Stimulated activated CD4-positive, alpha-beta T cell treated with anti-CD3 and anti-CD28 coated beads, Interleukin-15, amount 100 ng/mL, for 24 hours (primary cell): ENCODE measurements around the gene CTAGE9.
"Not testable (repeated sequence)": the region's sequence is repeated elsewhere in the genome, so short reads cannot be mapped to it uniquely, and the experiment has no call there.

Experiments used
- DNase-seq: peaks from one replicate; pipeline ENCODE4 v3.0.0-alpha.2; 2020

CTAGE9 gene

DNA sequence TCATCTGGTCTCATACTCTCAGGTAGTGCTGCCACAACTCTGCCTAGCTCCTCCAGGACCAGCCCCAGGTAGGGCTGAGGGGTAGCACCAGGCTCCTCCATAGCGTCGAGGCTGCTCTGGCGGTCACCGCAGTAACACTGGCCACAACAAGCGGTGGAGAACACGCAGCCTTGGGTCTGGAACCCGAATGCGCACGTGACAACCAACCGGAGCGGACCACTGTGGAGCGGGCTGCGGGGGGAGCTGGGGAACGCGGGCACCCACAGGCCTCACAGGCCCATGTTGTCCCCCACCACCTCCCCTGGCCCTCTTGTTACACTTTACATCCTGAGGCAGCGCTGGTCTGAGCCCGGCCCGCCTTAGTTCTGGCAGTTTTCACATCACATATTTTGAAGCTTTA lies at the start of gene CTAGE9:
Gene CTAGE9 (minus strand): TSS at position 101 of the 400 bp plus-strand sequence. CDS start 0 bp downstream, at position 101.
- DNase-seq = not testable (repeated sequence)

DNA sequence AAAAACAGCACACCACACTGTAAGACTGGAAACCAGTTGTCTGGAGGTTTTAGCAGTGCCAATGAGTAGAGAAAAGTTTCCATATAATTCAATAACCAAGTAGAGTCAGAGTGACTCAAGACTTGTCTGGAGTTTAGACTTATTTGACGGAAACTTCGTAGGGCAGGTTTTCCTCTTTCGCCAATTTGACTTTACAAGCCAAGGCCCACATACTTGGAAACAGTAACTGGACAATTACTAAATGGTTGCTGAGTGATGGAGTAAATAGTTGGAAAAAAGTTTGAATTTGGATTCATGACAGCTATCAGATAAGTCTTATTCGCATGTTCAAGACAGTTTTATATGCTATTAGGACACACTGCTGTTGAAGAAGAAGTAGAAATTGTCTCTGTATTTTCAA lies 48.1 kb upstream of the CTAGE9 start:
- no peak for DNase-seq

GRCh38 chr6:131756039-131756438 lies 45.2 kb upstream of the CTAGE9 start:
- DNase-seq = no peak

- DNase-seq = no peak
These were observed 44.8 kb upstream of the CTAGE9 start for GRCh38 chr6:131755597-131755996.

GRCh38 chr6:131754715-131755567 lies 44.1 kb upstream of the CTAGE9 start:
- no peak for DNase-seq

- DNase-seq = no peak
These were observed 43.3 kb upstream of the CTAGE9 start for GRCh38 chr6:131754088-131754487.

GRCh38 chr6:131751012-131751715 lies 40.3 kb upstream of the CTAGE9 start:
- DNase-seq = not testable (repeated sequence)

DNA sequence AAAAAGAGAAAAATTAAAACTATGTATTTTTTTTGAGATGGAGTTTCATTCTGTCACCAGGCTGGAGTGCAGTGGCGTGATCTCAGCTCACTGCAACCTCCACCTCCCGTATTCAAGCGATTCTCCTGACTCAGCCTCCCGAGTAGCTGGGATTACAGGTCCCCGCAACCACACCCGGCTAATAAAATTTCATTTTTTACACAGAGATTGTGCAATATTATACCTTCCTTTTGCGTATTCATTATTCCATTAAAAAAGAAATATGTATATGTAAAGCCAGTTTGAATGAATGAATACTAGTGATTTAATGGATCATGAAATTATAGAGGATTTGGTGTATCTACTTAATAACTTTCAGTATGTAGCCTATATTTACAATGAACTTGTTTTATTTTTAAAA lies 38.2 kb upstream of the CTAGE9 start:
- no peak for DNase-seq

DNA sequence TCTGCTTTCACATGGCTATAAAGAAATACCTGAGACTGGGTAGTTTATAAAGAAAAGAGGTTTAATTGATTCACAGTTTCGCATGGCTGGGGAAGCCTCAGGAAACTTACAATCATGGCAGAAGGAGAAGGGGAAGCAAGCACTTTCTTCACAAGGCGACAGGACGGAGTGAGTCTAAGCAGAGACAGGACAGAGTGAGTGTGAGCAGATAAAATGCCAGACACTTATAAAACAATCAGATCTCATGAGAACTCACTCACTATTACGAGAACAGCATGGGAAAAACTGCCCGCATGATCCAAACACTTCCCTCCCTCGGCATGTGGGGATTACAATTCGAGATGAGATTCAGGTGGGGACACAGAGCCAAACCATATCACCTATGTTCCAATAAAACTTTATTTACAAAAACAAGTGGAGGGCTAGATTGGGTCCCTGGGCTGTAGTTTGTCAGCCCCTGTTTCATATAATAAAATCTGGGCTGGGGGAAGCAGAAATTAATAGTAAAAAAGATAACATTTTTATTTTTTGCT lies 37.1 kb upstream of the CTAGE9 start:
- DNase-seq = no peak

DNA sequence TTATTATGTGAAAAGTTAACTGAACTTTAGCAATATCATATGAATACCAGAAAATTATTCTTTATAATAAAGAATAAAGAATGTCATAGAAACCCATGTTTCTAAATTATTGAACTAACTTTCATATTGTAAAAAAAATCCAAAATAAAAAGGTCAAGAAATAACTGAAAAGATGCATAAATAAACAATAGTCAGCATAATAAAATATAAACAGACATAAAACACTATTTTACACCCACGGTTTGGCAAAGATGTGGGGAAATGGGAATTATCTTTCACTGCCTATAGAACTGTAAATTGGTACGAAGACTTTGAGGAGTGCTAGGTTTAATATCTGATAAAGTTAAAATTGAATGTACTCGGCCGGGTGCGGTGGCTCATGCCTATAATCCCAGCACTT lies 34.7 kb upstream of the CTAGE9 start:
- no peak for DNase-seq

GRCh38 chr6:131744432-131745287 lies 33.8 kb upstream of the CTAGE9 start:
- DNase-seq = no peak

GRCh38 chr6:131741688-131742393 lies 31.0 kb upstream of the CTAGE9 start:
- DNase-seq = no peak

DNA sequence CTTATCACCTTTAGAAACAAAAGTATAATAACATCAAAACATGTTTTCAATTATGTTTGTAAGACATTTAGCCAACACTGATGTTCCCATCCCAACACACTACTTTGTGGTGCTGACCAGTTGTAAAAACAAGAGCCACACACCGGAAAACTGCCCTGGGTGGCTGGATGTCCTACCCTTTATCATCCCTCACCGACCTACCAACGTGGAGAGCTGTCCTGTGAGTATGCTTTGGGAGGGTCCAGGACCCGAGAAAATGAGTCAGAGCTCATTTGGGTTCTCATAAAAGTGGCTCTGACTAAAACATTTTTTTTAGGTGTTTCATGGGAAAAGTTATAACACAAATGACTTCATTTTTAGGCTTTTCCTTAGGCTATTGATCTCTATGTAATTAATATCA lies 29.3 kb upstream of the CTAGE9 start:
- DNase-seq = no peak

DNA sequence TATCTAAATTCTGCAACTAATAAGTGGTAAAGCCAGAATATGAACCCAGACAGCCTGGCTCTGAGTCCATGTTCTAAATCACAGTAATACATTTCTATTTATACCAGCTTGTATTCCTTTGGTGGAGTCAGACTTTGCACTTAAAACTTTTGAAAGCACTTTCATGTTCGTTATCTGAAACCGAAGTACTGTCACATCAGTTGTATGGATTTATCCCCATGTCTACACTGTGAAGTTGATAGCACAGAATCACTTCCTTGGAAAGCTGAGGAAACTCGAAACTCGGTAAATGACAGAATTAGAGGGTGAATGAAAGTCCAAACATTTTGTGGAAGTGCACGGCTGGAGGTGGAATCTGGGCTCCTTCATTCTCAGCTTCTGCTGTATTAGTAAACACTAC lies 28.3 kb upstream of the CTAGE9 start:
- DNase-seq = no peak

DNA sequence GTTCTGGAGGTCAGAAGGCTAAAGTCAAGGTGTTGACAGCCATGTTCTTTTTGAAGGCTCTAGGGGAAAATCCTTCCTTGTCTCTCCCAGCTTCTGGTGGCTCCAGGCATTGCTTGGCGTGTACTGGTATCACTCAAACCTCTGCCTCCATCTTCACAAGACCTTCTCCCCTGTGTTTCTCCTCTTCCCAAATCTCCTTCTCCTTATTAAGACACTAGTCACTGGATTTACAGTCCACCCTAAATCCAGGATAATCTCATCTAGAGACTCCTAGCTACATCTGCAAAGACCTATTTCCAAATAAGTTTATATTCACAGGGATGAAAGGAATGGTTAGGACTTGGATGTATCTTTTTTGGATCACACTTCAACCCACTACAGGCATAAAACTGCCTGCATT lies 26.0 kb upstream of the CTAGE9 start:
- DNase-seq = no peak

DNA sequence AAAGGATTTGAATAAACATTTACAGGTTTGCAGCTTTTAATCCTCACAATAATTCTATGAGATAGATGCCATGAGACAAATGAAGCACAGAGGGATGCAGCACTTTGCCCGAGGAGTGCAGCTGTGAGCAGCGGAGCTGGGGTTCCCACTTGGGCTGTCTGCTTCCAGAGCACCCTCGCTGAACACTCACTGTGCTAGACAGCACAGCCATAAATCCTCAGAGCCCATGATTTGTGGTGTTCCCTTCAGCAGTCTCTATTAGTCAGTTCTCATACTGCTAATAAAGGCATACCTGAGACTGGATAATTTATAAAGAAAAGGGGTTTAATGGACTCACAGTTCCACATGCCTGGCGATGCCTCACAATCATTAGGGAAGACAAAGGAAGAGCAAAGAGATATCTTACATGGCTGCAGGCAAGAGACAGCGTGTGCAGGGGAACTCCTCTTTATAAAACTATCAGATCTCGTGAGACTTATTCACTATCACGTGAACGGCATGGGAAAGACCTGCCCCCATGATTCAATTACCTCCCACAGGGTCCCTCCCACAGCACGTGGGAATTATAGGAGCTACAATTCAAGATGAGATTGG lies 25.3 kb upstream of the CTAGE9 start:
- no peak for DNase-seq

GRCh38 chr6:131733376-131734016 lies 22.7 kb upstream of the CTAGE9 start:
- DNase-seq = peak; percentile 3

GRCh38 chr6:131731224-131731623 lies 20.4 kb upstream of the CTAGE9 start:
- DNase-seq = no peak

- no peak for DNase-seq
These were observed 19.4 kb upstream of the CTAGE9 start for GRCh38 chr6:131730264-131730663.

DNA sequence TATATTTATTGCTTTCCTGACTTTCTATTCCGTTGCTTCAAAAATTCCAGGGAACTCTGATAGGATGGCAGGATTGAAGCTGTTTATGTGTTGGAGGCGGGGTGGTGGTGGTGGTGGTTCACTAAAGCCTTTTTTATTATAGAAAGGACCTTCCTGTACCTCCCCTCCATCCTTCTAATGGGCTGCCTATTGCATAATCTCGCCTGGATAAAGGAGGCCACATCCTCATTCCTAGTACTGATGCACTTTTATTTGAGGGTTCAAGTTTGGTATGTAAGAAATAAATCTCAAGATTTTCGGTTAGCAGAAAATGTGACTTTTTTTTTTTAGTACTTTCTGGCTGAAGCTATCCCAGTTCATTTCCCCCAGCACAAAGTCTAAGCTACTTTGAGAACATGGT lies 18.7 kb upstream of the CTAGE9 start:
- no peak for DNase-seq

GRCh38 chr6:131728296-131728939 lies 17.6 kb upstream of the CTAGE9 start:
- DNase-seq = no peak
